Ovary (tissue), 3 donors: ENCODE data around the gene OR2L5.

Experiments
- EP300 ChIP-seq: sonication (generic); formaldehyde crosslinking; IDR thresholded peaks from one replicate; pipeline ENCODE4 v1.6.1; 2017; ENCODE audit warnings: antibody characterized with exemption
- POLR2A ChIP-seq: fragments of 450-650 bp; IDR thresholded peaks from one replicate; pipeline ENCODE4 v1.6.1; 2017; ENCODE audit warnings: antibody characterized with exemption, mild to moderate bottlenecking, moderate library complexity
- TF ChIP-seq, protein P1 (sequence below), 3 donors: fragments of 450-650 bp in 2 of 3; fragments of 200-600 bp in 1 of 3; IDR thresholded peaks; one replicate each; pipeline versions ENCODE4 v1.5.1 to v1.8.0; 2016 to 2022; ENCODE audit warnings: antibody characterized with exemption in 3 of 3, mild to moderate bottlenecking in 1 of 3
- donor health status: DM: no; HTN: no; CAD: no.

GRCh38 chr1:248047008-248047407, 33.5 kb downstream of the OR2L5 start:
- TF ChIP-seq, protein P1, sequence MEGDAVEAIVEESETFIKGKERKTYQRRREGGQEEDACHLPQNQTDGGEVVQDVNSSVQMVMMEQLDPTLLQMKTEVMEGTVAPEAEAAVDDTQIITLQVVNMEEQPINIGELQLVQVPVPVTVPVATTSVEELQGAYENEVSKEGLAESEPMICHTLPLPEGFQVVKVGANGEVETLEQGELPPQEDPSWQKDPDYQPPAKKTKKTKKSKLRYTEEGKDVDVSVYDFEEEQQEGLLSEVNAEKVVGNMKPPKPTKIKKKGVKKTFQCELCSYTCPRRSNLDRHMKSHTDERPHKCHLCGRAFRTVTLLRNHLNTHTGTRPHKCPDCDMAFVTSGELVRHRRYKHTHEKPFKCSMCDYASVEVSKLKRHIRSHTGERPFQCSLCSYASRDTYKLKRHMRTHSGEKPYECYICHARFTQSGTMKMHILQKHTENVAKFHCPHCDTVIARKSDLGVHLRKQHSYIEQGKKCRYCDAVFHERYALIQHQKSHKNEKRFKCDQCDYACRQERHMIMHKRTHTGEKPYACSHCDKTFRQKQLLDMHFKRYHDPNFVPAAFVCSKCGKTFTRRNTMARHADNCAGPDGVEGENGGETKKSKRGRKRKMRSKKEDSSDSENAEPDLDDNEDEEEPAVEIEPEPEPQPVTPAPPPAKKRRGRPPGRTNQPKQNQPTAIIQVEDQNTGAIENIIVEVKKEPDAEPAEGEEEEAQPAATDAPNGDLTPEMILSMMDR (IDR thresholded peaks at IDR 0.05) = no peak
- TF ChIP-seq POLR2A = no peak
- TF ChIP-seq EP300 = no peak
